ENCODE data around the gene KRT36. TPM values are rescaled to one million over a fixed set of nuclear protein-coding genes. Genes with fewer than 3 reads are reported as not detected.
A peak's percentile ranks its signal among the peaks of the same experiment; 100 is the strongest.

Gene KRT36
- total RNA-seq, 1 experiment from 2014 or later = not detected

DNA sequence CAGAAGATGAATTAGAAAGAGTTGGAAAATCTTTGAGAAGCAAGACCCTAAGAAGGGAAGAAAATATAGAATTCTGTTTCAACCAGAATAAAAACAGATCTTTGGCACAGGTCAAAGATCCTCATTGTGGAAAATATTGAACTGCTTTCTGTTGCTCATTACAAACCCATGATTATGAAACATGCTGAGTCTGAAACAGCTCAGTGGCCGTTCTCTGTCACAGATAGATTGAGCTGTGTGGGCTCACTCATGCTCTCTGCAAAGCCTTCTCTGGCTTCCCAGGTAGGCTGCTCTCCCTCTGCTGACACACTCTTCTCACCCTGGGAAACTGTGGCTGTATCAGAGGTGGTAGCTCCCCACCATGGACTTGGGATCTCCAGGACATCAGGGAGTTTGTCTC lies 45.5 kb downstream of the KRT36 start:
- Mint-ChIP-seq H3K9me3 (ENCODE audit: unreplicated experiment) (no peaks in the 10 kb centered on the region), H3K27me3 (ENCODE audit: insufficient read depth, unreplicated experiment) (peaks cover 53% of the 10 kb centered on the region), H3K27ac (ENCODE audit: low read depth, unreplicated experiment) (no peak overlapping the region), H3K4me3 (ENCODE audit: unreplicated experiment) (no peak overlapping the region), H3K4me1 (ENCODE audit: insufficient read depth, unreplicated experiment) (peaks cover 9% of the 10 kb centered on the region), H3K36me3 (ENCODE audit: insufficient read depth, unreplicated experiment) (no peaks in the 10 kb centered on the region)
- ChIA-PET POLR2A (interaction anchor here (0.6 kb wide), 1 partner anchor 244 kb away, joined by 3 read pairs; no protein-coding TSS in a partner anchor), CTCF (interaction anchor here (1.1 kb wide), 1 partner anchor 104 kb away, joined by 4 read pairs; no protein-coding TSS in a partner anchor)
- intact Hi-C loops (cut with micrococcal nuclease) = no loop called here
- BruUV-seq (replicated peaks) = no TSS peak
- TF ChIP-seq, protein P1, sequence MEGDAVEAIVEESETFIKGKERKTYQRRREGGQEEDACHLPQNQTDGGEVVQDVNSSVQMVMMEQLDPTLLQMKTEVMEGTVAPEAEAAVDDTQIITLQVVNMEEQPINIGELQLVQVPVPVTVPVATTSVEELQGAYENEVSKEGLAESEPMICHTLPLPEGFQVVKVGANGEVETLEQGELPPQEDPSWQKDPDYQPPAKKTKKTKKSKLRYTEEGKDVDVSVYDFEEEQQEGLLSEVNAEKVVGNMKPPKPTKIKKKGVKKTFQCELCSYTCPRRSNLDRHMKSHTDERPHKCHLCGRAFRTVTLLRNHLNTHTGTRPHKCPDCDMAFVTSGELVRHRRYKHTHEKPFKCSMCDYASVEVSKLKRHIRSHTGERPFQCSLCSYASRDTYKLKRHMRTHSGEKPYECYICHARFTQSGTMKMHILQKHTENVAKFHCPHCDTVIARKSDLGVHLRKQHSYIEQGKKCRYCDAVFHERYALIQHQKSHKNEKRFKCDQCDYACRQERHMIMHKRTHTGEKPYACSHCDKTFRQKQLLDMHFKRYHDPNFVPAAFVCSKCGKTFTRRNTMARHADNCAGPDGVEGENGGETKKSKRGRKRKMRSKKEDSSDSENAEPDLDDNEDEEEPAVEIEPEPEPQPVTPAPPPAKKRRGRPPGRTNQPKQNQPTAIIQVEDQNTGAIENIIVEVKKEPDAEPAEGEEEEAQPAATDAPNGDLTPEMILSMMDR (IDR thresholded peaks at IDR 0.05; ENCODE audit: unreplicated experiment) = no peak
- no peak for DNase-seq (ENCODE audit: unreplicated experiment)

DNA sequence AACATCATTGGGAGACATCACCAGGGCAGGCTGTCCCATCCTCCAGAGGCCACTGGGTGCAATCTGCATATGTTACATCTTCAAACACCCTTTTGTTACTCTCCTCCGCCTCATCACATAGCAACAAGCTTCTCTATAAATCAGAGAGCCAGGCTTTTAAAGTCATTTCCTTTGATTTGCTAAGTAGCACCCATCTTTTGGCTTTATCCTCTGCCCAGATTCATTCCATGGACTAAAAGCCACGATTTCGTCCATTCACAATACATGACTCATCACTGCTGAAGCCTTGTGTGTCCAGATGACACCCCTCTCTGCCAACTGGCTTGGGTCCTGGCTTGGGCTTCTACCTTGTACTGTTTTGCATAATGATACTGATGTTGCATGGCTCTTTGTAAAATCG lies 47.0 kb downstream of the KRT36 start:
- H3K27me3 Mint-ChIP-seq (ENCODE audit: insufficient read depth, unreplicated experiment) = peaks cover 57% of the 10 kb centered on the region
- POLR2A ChIA-PET = no interaction called here
- H3K27ac Mint-ChIP-seq (ENCODE audit: low read depth, unreplicated experiment) = no peak overlapping the region
- CTCF ChIA-PET = no interaction called here
- no peak overlapping the region for H3K4me3 Mint-ChIP-seq (ENCODE audit: unreplicated experiment)
- peak; percentile 38 for DNase-seq (ENCODE audit: unreplicated experiment)
- intact Hi-C loops (cut with micrococcal nuclease) = no loop called here
- BruUV-seq (replicated peaks) = no TSS peak
- TF ChIP-seq, protein P1 (IDR thresholded peaks at IDR 0.05; ENCODE audit: unreplicated experiment) = no peak
- no peaks in the 10 kb centered on the region for H3K36me3 Mint-ChIP-seq (ENCODE audit: insufficient read depth, unreplicated experiment)
- H3K9me3 Mint-ChIP-seq (ENCODE audit: unreplicated experiment) = no peaks in the 10 kb centered on the region
- H3K4me1 Mint-ChIP-seq (ENCODE audit: insufficient read depth, unreplicated experiment) = peaks cover 6% of the 10 kb centered on the region

DNA sequence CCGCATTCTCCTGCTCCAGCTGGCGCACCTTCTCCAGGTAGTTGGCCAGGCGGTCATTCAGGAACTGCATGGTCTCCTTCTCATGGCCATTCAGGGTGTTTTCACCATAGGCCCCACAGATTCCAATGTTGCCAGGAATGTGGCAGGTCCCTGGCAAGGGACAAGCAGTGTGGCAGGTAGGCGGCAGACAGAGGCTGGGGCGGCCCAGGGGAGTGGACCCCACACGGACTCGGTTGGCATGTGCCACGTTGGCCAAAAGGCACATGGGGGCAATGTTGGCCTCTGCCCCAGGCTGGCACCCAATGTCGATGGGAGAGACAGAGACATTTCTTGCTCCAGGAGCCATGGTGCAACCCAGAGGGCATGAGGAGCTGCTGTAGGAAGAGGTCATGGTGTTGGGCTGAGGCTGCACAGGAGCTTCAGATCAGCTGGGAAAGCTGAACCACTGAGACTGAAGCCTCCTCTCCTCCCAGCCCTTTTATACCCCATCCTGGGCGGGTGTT lies 49.1 kb downstream of the KRT36 start, which contains the start of gene KRT38:
Gene KRT38, minus strand, starts transcription at position 453 of the 503 bp plus-strand sequence. Its CDS starts 62 bp downstream, at position 391.
- no peaks in the 10 kb centered on the region for H3K9me3 Mint-ChIP-seq (ENCODE audit: unreplicated experiment)
- H3K27me3 Mint-ChIP-seq (ENCODE audit: insufficient read depth, unreplicated experiment) = peaks cover 68% of the 10 kb centered on the region
- intact Hi-C loops (cut with micrococcal nuclease) = no loop called here
- H3K27ac Mint-ChIP-seq (ENCODE audit: low read depth, unreplicated experiment) = no peak within 1 kb of the TSS
- TF ChIP-seq, protein P1 (IDR thresholded peaks at IDR 0.05; ENCODE audit: unreplicated experiment) = no peak
- CTCF ChIA-PET = interaction anchor here (0.6 to 1.4 kb wide), 3 partner anchors 18 to 476 kb away, joined by 3 to 5 read pairs (median 3); no protein-coding TSS in a partner anchor
- DNase-seq (ENCODE audit: unreplicated experiment) = no peak
- BruUV-seq (replicated peaks) = no TSS peak
- H3K36me3 Mint-ChIP-seq (ENCODE audit: insufficient read depth, unreplicated experiment) = no peaks in the 10 kb centered on the region
- H3K4me3 Mint-ChIP-seq (ENCODE audit: unreplicated experiment) = no peak within 1 kb of the TSS
- peaks cover 6% of the 10 kb centered on the region for H3K4me1 Mint-ChIP-seq (ENCODE audit: insufficient read depth, unreplicated experiment)
- POLR2A ChIA-PET = interaction anchor here (0.6 kb wide), 1 partner anchor 11 kb away, joined by 4 read pairs; no protein-coding TSS in a partner anchor

DNA sequence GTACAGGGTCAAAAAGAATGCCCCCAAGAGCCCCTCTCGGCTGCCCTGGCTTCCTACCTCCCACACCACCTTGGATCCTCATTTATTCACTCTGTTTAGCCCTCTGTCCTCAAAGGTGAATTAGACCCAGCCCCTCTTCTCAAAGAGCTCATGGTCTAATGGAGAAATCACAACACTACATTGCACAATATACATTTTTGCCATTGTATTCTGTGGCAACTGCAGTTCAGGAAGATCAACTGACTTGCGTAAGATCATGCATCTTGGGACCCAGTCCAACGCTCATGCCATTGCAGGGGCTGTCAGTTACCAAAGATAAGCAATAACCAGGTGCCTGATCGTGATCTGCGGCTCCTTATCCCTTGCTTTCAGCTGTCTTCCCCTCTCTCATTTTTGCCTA lies 50.3 kb downstream of the KRT36 start:
- ChIA-PET CTCF (interaction anchor here (0.6 to 1.4 kb wide), 2 partner anchors 19 to 595 kb away, joined by 3 read pairs; no protein-coding TSS in a partner anchor), POLR2A (interaction anchor here (0.5 kb wide), 1 partner anchor 342 kb away, joined by 3 read pairs; the partner anchor contains the start of gene KRTAP4-8)
- no TSS peak for BruUV-seq (replicated peaks)
- H3K4me3 Mint-ChIP-seq (ENCODE audit: unreplicated experiment) = no peak overlapping the region
- no peaks in the 10 kb centered on the region for H3K36me3 Mint-ChIP-seq (ENCODE audit: insufficient read depth, unreplicated experiment)
- peaks cover 68% of the 10 kb centered on the region for H3K27me3 Mint-ChIP-seq (ENCODE audit: insufficient read depth, unreplicated experiment)
- intact Hi-C loops (cut with micrococcal nuclease) = no loop called here
- no peak overlapping the region for H3K27ac Mint-ChIP-seq (ENCODE audit: low read depth, unreplicated experiment)
- TF ChIP-seq, protein P1 (IDR thresholded peaks at IDR 0.05; ENCODE audit: unreplicated experiment) = no peak
- DNase-seq (ENCODE audit: unreplicated experiment) = peak; percentile 71
- H3K9me3 Mint-ChIP-seq (ENCODE audit: unreplicated experiment) = no peaks in the 10 kb centered on the region
- H3K4me1 Mint-ChIP-seq (ENCODE audit: insufficient read depth, unreplicated experiment) = peaks cover 6% of the 10 kb centered on the region
